H1 (cell line): Measurements from ENCODE around the gene ANAPC10. TPM values are rescaled to one million over a fixed set of nuclear protein-coding genes. Genes with fewer than 3 reads are reported as not detected.
"Not testable (repeated sequence)": the region's sequence is repeated elsewhere in the genome, so short reads cannot be mapped to it uniquely, and the experiment has no call there.

Experiments
- CTCF ChIA-PET: fragments of 300-600 bp; sonication (Branson Sonifier 250); formaldehyde crosslinking; loops from one replicate; lab custom pipeline; 2021; ENCODE audit not compliant: partially characterized antibody; lab: Charles Lee
- POLR2A ChIA-PET: fragments of 300-600 bp; sonication (Branson Sonifier 250); formaldehyde crosslinking; loops from one replicate; lab custom pipeline; 2021; ENCODE audit warnings: inconsistent platforms; ENCODE audit not compliant: partially characterized antibody; lab: Charles Lee
- DNase-seq, 2 experiments: peaks; one replicate each; pipeline versions ENCODE4 v3.0.0 to v3.0.0-alpha.2; 2010 to 2022; ENCODE audit warnings: low spot score in 2 of 2, low read depth in 1 of 2, mixed read lengths in 1 of 2
- FAIRE-seq: peaks from 2 replicates; lab custom pipeline; 2011; peaks lifted over from hg19 to GRCh38; lab: Jason Lieb, UNC
- H2AFZ ChIP-seq: 2 replicates; pipeline ENCODE4 v1.8.1; 2012; ENCODE audit warnings: low read length, inconsistent platforms
- H2AK5ac ChIP-seq: 2 replicates; pipeline ENCODE4 v1.6.1; 2013; ENCODE audit warnings: low read depth, low read length
- H2BK120ac ChIP-seq: replicated peaks from 2 replicates; pipeline ENCODE3; 2013; ENCODE audit warnings: low read depth, low read length, inconsistent platforms
- H2BK12ac ChIP-seq: 2 replicates; pipeline ENCODE4 v1.6.1; 2013; ENCODE audit warnings: low read depth, low read length
- H2BK15ac ChIP-seq: 2 replicates; pipeline ENCODE4 v1.6.1; 2013; ENCODE audit warnings: low read length
- H2BK20ac ChIP-seq: 2 replicates; pipeline ENCODE4 v1.6.1; 2013; ENCODE audit warnings: low read length
- H2BK5ac ChIP-seq: 2 replicates; pipeline ENCODE4 v1.6.1; 2013; ENCODE audit warnings: low read depth, low read length
- H3K14ac ChIP-seq: 2 replicates; pipeline ENCODE4 v1.6.1; 2013; ENCODE audit warnings: inconsistent platforms; ENCODE audit not compliant: insufficient read length
- H3K18ac ChIP-seq: 2 replicates; pipeline ENCODE4 v1.6.1; 2013; ENCODE audit warnings: low read length; ENCODE audit errors: extremely low read depth
- H3K23ac ChIP-seq: 2 replicates; pipeline ENCODE4 v1.6.1; 2013; ENCODE audit warnings: inconsistent platforms; ENCODE audit not compliant: insufficient read length
- H3K23me2 ChIP-seq: 2 replicates; pipeline ENCODE4 v1.6.1; 2013; ENCODE audit warnings: low read depth, low read length
- H3K27ac ChIP-seq: 2 replicates; pipeline ENCODE4 v1.6.1; 2011; ENCODE audit warnings: low read depth, low read length, inconsistent platforms
- H3K27me3 ChIP-seq, 4 experiments: replicated peaks in 1 of 4; 1 replicate in 1 of 4; 2 replicates in 3 of 4; pipeline versions ENCODE4 v1.6.1 to v1.8.1; 2011 to 2013; ENCODE audit warnings: low read length in 3 of 4, mild to moderate bottlenecking in 3 of 4, inconsistent platforms in 2 of 4, mixed read lengths in 2 of 4, moderate library complexity in 1 of 4; ENCODE audit not compliant: control insufficient read depth in 3 of 4, insufficient read depth in 3 of 4; ENCODE audit errors: extremely low read depth in 1 of 4
- H3K36me3 ChIP-seq, 4 experiments: 2 replicates each; pipeline versions ENCODE4 v1.6.1 to v1.8.1; 2011 to 2013; ENCODE audit warnings: mild to moderate bottlenecking in 4 of 4, low read length in 3 of 4, moderate library complexity in 2 of 4, control low read depth in 1 of 4, inconsistent platforms in 1 of 4; ENCODE audit not compliant: insufficient read depth in 4 of 4, control insufficient read depth in 2 of 4
- H3K4ac ChIP-seq: replicated peaks from 2 replicates; pipeline ENCODE3; 2013; ENCODE audit warnings: low read length, low read depth, mixed read lengths, inconsistent platforms; ENCODE audit not compliant: insufficient read length
- H3K4me1 ChIP-seq, 4 experiments: replicated peaks in 1 of 4; 1 replicate in 1 of 4; 2 replicates in 3 of 4; pipeline versions ENCODE4 v1.6.1 to v1.8.1; 2011 to 2013; ENCODE audit warnings: low read length in 3 of 4, inconsistent platforms in 2 of 4, mixed read lengths in 1 of 4; ENCODE audit not compliant: insufficient read depth in 4 of 4, control insufficient read depth in 3 of 4
- H3K4me2 ChIP-seq, 2 experiments: 2 replicates each; pipeline versions ENCODE4 v1.6.1 to v1.8.1; 2011 to 2013; ENCODE audit warnings: low read depth in 2 of 2, low read length in 2 of 2, control low read depth in 1 of 2, inconsistent platforms in 1 of 2, mild to moderate bottlenecking in 1 of 2; ENCODE audit not compliant: insufficient read depth in 1 of 2
- H3K4me3 ChIP-seq, 4 experiments: fragments of 200-600, 300-600 bp in 1 of 4; sonication (generic), shearing (Covaris generic), sonication (Bioruptor Twin) in 1 of 4; 2 replicates each; pipeline versions ENCODE4 v1.5.1 to v1.8.1; 2011 to 2016; ENCODE audit warnings: low read length in 4 of 4, low read depth in 3 of 4, control low read depth in 2 of 4, inconsistent platforms in 2 of 4, mild to moderate bottlenecking in 2 of 4, mixed read lengths in 1 of 4, moderate library complexity in 1 of 4; ENCODE audit not compliant: insufficient read depth in 2 of 4; ENCODE audit errors: extremely low read depth in 1 of 4
- H3K56ac ChIP-seq: replicated peaks from 2 replicates; pipeline ENCODE3; 2013; ENCODE audit warnings: low read depth, mild to moderate bottlenecking, mixed read lengths, low read length, inconsistent platforms; ENCODE audit not compliant: insufficient read length
- H3K79me1 ChIP-seq: 2 replicates; pipeline ENCODE4 v1.6.1; 2013; ENCODE audit warnings: low read depth, low read length, control low read depth
- H3K79me2 ChIP-seq, 2 experiments: 2 replicates each; pipeline versions ENCODE4 v1.6.1 to v1.8.1; 2012 to 2013; ENCODE audit warnings: low read length in 2 of 2, mild to moderate bottlenecking in 2 of 2, inconsistent platforms in 1 of 2; ENCODE audit not compliant: insufficient read depth in 2 of 2, control insufficient read depth in 1 of 2
- H3K9ac ChIP-seq, 4 experiments: replicated peaks in 1 of 4; 1 replicate in 1 of 4; 2 replicates in 3 of 4; pipeline versions ENCODE4 v1.6.1 to v1.8.1; 2011 to 2013; ENCODE audit warnings: low read depth in 3 of 4, low read length in 3 of 4, control low read depth in 2 of 4, mild to moderate bottlenecking in 2 of 4, moderate library complexity in 2 of 4, inconsistent platforms in 1 of 4; ENCODE audit errors: extremely low read depth in 1 of 4
- H3K9me3 ChIP-seq, 2 experiments: 2 replicates each; pipeline versions ENCODE4 v1.6.1 to v1.8.1; 2012 to 2013; ENCODE audit warnings: mild to moderate bottlenecking in 2 of 2, moderate library complexity in 2 of 2, control low read depth in 1 of 2, inconsistent platforms in 1 of 2, low read depth in 1 of 2, low read length in 1 of 2, mixed read lengths in 1 of 2; ENCODE audit not compliant: insufficient read depth in 2 of 2
- H4K20me1 ChIP-seq, 2 experiments: replicated peaks in 1 of 2; 2 replicates each; pipeline versions ENCODE3 to v1.8.1; 2011 to 2013; ENCODE audit warnings: inconsistent platforms in 2 of 2, low read length in 2 of 2, mild to moderate bottlenecking in 1 of 2; ENCODE audit not compliant: insufficient read depth in 2 of 2, control insufficient read depth in 1 of 2
- H4K5ac ChIP-seq: 2 replicates; pipeline ENCODE4 v1.6.1; 2013; ENCODE audit warnings: low read length, low read depth, mixed read lengths, inconsistent platforms; ENCODE audit not compliant: insufficient read length
- H4K8ac ChIP-seq: 2 replicates; pipeline ENCODE4 v1.8.0; 2013; ENCODE audit warnings: mild to moderate bottlenecking, moderate library complexity, low read length, inconsistent platforms; ENCODE audit not compliant: insufficient read depth; ENCODE audit errors: extremely low read depth
- H4K91ac ChIP-seq: replicated peaks from 2 replicates; pipeline ENCODE3; 2013; ENCODE audit warnings: low read length, mixed read lengths, inconsistent platforms; ENCODE audit not compliant: insufficient read length
- NANOG ChIP-seq: IDR thresholded peaks from 2 replicates; pipeline ENCODE4 v1.6.1; 2011; ENCODE audit warnings: low read length, low read depth, mild to moderate bottlenecking, inconsistent platforms; ENCODE audit not compliant: insufficient read depth, poor library complexity, severe bottlenecking
- POLR2A ChIP-seq, 2 experiments: IDR thresholded peaks; 1 replicate in 1 of 2; 2 replicates in 1 of 2; pipeline ENCODE4 v1.6.1; 2011; ENCODE audit warnings: low read depth in 2 of 2, low read length in 2 of 2, mild to moderate bottlenecking in 2 of 2; ENCODE audit errors: control extremely low read depth in 1 of 2
- RAD21 ChIP-seq, 2 experiments: IDR thresholded peaks in 1 of 2; conservative IDR thresholded peaks in 1 of 2; 2 replicates each; pipeline ENCODE4 v1.6.1; 2011; ENCODE audit warnings: low read depth in 2 of 2, low read length in 2 of 2, improper control_type of control experiment in 1 of 2, inconsistent platforms in 1 of 2, mild to moderate bottlenecking in 1 of 2, moderate library complexity in 1 of 2
- RFX5 ChIP-seq: IDR thresholded peaks from 2 replicates; pipeline ENCODE4 v1.6.1; 2011; ENCODE audit warnings: low read depth, low read length, improper control_type of control experiment, borderline replicate concordance
- SIN3A ChIP-seq, 2 experiments: IDR thresholded peaks in 1 of 2; conservative IDR thresholded peaks in 1 of 2; 2 replicates each; pipeline ENCODE4 v1.6.1; 2011 to 2012; ENCODE audit warnings: low read length in 2 of 2, improper control_type of control experiment in 1 of 2, low read depth in 1 of 2, mild to moderate bottlenecking in 1 of 2
- ZNF274 ChIP-seq: IDR thresholded peaks from 2 replicates; pipeline ENCODE4 v1.7.0; 2012; ENCODE audit warnings: low read length, borderline replicate concordance; ENCODE audit errors: extremely low read depth
- WGBS, 2 experiments: shearing (Covaris generic) in 1 of 2; methylation state at CpG; one replicate each; pipeline versions ENCODE4 v1.1.6 to v1.1.7; 2013 to 2015; ENCODE audit warnings: low lambda C conversion rate in 2 of 2, mixed read lengths in 2 of 2, inconsistent platforms in 1 of 2, low coverage in 1 of 2, missing lambda C conversion rate in 1 of 2; ENCODE audit not compliant: insufficient replicate concordance in 2 of 2, insufficient coverage in 1 of 2, insufficient read length in 1 of 2; ENCODE audit errors: extremely low coverage in 1 of 2, missing lambda C conversion rate in 1 of 2; 5-methylcytosine and 5-hydroxymethylcytosine counted together
- polyA plus RNA-seq, 7 experiments: library from polyadenylated mRNA; depleted of rRNA in 3 of 7; stranded (reverse) in 5 of 7; unstranded in 2 of 7; fragments of >200 nt in 5 of 7; fragments of 200-250 nt in 2 of 7; gene quantifications; 1 replicate in 5 of 7; 2 replicates in 1 of 7; 4 replicates in 1 of 7; pipeline versions ENCODE4 v1.2.1 to v1.2.3, GENCODE V29; 2011 to 2013; ENCODE audit warnings: missing spikeins in 2 of 7, mixed read lengths in 2 of 7
- total RNA-seq: library from RNA; stranded (reverse); fragmentation: NEBNext Ultra II Directional; extraction: Animal tissue kit (Norgen Biotek cat#: 25700); gene quantifications from 2 replicates; pipeline ENCODE4 v1.2.1, GENCODE V29; 2021

Gene ANAPC10
- total and polyA plus RNA-seq, 2 of the 8 experiments (the other 6 are each of a cell fraction or from before 2014, with no cell fraction given) = 17.6 to 23.3 TPM

GRCh38 chr4:145097821-145098674 is at the start of gene ANAPC10, which contains the start of gene ABCE1 (continued):
- TF ChIP-seq ZNF274 (no peak), NANOG (no peak), RFX5 (no peak), SIN3A (conservative IDR thresholded peaks at IDR 0.05 in 1 of 2, IDR thresholded peaks at IDR 0.05 in 1 of 2; ENCODE audit: low read depth in 1 of 2, low read length in 2 of 2) (peak; percentile 92 to 95), RAD21 (IDR thresholded peaks at IDR 0.05 in 1 of 2, conservative IDR thresholded peaks at IDR 0.05 in 1 of 2; ENCODE audit: low read depth in 2 of 2, low read length in 2 of 2) (no peak), POLR2A (IDR thresholded peaks at IDR 0.05; ENCODE audit: control extremely low read depth in 1 of 2, low read depth in 2 of 2, low read length in 2 of 2) (peak; percentile 93 to 94)

GRCh38 chr4:145136219-145136618 is 38.2 kb upstream of the ANAPC10 start:
- H3K27ac ChIP-seq, H3K23me2 ChIP-seq, H3K27me3 ChIP-seq, H3K18ac ChIP-seq, H3K4me3 ChIP-seq, POLR2A ChIA-PET, H2BK20ac ChIP-seq, DNase-seq, H4K8ac ChIP-seq, H2BK15ac ChIP-seq, H2BK120ac ChIP-seq, H3K4me1 ChIP-seq, H2BK5ac ChIP-seq, FAIRE-seq, H3K9ac ChIP-seq, H2AK5ac ChIP-seq, H3K14ac ChIP-seq, H3K56ac ChIP-seq, H3K79me2 ChIP-seq, H3K23ac ChIP-seq, H3K9me3 ChIP-seq, H4K5ac ChIP-seq, H3K79me1 ChIP-seq, H2AFZ ChIP-seq, CTCF ChIA-PET, H4K91ac ChIP-seq, H2BK12ac ChIP-seq, H4K20me1 ChIP-seq, H3K4me2 ChIP-seq, H3K4ac ChIP-seq: not testable (repeated sequence)
- H3K36me3 ChIP-seq = peaks cover 4 to 43% (median 17%) of the 10 kb centered on the region in 4 experiments
- no CpG with 5 or more reads among the region's 1 CpG for WGBS, 2 experiments
